ENCODE results near the gene ITIH4.

DNA sequence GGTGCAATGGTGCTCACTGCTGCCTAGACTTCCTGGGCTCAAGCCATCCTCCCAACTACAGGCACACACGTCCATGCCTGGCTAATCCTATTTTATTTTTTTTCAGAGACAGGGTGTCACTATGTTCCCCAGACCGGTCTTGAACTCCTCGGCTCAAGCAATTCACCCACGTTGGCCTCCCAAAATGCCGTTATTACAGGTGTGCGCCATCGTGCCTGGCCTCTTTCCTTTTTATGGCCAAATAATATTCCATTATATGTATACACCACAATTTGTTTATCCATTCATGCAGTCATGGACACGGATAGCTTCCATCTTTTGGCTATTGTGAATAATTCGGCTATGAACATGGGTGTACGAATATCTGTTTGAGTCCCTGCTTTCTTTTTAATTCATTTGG, 58.8 kb downstream of the ITIH4 start:
- TF ChIP-seq, protein P1, sequence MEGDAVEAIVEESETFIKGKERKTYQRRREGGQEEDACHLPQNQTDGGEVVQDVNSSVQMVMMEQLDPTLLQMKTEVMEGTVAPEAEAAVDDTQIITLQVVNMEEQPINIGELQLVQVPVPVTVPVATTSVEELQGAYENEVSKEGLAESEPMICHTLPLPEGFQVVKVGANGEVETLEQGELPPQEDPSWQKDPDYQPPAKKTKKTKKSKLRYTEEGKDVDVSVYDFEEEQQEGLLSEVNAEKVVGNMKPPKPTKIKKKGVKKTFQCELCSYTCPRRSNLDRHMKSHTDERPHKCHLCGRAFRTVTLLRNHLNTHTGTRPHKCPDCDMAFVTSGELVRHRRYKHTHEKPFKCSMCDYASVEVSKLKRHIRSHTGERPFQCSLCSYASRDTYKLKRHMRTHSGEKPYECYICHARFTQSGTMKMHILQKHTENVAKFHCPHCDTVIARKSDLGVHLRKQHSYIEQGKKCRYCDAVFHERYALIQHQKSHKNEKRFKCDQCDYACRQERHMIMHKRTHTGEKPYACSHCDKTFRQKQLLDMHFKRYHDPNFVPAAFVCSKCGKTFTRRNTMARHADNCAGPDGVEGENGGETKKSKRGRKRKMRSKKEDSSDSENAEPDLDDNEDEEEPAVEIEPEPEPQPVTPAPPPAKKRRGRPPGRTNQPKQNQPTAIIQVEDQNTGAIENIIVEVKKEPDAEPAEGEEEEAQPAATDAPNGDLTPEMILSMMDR (conservative IDR thresholded peaks at IDR 0.05 in 1 of 2, IDR thresholded peaks at IDR 0.05 in 1 of 2; ENCODE audit: extremely low read depth in 1 of 2, insufficient read depth in 1 of 2, low read depth in 1 of 2, low read length in 2 of 2) = no peak
- no peak for TF ChIP-seq EZH2 (IDR thresholded peaks at IDR 0.05; ENCODE audit: borderline replicate concordance, low read length)
